ENCODE results near the gene SLC4A4.

- TF ChIP-seq, protein P1, sequence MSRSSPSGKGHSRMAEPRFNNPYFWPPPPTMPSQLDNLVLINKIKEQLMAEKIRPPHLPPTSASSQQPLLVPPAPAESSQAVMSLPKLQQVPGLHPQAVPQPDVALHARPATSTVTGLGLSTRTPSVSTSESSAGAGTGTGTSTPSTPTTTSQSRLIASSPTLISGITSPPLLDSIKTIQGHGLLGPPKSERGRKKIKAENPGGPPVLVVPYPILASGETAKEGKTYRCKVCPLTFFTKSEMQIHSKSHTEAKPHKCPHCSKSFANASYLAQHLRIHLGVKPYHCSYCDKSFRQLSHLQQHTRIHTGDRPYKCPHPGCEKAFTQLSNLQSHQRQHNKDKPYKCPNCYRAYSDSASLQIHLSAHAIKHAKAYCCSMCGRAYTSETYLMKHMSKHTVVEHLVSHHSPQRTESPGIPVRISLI (tag by site-specific recombination; IDR thresholded peaks at IDR 0.05), result no peak
- TF ChIP-seq, protein P2, sequence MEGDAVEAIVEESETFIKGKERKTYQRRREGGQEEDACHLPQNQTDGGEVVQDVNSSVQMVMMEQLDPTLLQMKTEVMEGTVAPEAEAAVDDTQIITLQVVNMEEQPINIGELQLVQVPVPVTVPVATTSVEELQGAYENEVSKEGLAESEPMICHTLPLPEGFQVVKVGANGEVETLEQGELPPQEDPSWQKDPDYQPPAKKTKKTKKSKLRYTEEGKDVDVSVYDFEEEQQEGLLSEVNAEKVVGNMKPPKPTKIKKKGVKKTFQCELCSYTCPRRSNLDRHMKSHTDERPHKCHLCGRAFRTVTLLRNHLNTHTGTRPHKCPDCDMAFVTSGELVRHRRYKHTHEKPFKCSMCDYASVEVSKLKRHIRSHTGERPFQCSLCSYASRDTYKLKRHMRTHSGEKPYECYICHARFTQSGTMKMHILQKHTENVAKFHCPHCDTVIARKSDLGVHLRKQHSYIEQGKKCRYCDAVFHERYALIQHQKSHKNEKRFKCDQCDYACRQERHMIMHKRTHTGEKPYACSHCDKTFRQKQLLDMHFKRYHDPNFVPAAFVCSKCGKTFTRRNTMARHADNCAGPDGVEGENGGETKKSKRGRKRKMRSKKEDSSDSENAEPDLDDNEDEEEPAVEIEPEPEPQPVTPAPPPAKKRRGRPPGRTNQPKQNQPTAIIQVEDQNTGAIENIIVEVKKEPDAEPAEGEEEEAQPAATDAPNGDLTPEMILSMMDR (tag by site-specific recombination; IDR thresholded peaks at IDR 0.05), result no peak
- no peak for TF ChIP-seq ZBTB8A (tag by site-specific recombination; IDR thresholded peaks at IDR 0.05)
- TF ChIP-seq ZNF274 (IDR thresholded peaks at IDR 0.05; ENCODE audit: low read length), result no peak
- TF ChIP-seq ZNF274 (tag by site-specific recombination; IDR thresholded peaks at IDR 0.05; ENCODE audit: borderline replicate concordance), result no peak
These were observed 179.6 kb downstream of the SLC4A4 start for GRCh38 chr4:71518283-71518989.

Data from HEK293 (cell line).